ENCODE results near the gene NR3C1. TPM values are rescaled to one million over a fixed set of nuclear protein-coding genes. Genes with fewer than 3 reads are reported as not detected.

NR3C1 gene
- total RNA-seq, 1 donor from 2014 or later = 45.8 TPM

GRCh38 chr5:143311428-143311827 lies 92.1 kb downstream of the NR3C1 start:
- no peak for DNase-seq (ENCODE audit: low spot score)

DNA sequence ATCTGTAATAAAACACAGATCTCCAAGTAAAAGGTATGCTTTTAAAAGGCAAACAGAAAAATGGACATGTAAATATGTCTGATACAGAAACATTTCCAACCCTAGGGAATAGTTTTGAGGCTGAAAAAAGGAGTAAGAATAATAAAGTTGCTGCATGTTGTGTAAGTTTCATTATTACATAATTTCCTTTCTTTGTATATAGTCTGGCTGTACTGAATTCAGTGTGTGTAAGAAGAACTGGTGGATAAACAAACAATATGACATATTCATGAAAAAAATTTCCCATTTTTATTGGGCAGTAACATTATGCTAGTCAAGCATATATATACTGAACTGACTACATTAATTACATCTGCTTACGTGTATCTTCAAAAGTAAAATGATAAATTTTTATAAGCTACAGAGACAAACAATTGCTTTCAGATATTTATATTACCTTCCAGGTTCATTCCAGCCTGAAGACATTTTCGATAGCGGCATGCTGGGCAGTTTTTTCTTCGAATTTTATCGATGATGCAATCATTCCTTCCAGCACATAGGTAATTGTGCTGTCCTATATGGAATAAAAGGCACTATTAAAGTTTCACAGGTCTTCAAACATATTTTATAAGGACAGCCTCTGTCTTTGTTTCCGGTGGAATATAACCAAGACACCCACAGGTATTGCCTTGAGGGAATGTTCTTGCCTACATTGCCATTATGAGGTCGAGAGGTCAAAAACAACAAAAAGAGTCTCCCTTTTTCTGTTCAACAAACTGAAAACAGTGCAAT lies 93.6 kb downstream of the NR3C1 start:
- DNase-seq (ENCODE audit: low spot score) = no peak

GRCh38 chr5:143308731-143309130 lies 94.8 kb downstream of the NR3C1 start:
- DNase-seq (ENCODE audit: low spot score) = no peak

- no peak for DNase-seq (ENCODE audit: low spot score)
Observed at GRCh38 chr5:143306040-143306439, 97.4 kb downstream of the NR3C1 start.

- DNase-seq (ENCODE audit: low spot score) = no peak
Observed at GRCh38 chr5:143304836-143305475, 98.5 kb downstream of the NR3C1 start.

- DNase-seq (ENCODE audit: low spot score) = no peak
Observed at GRCh38 chr5:143302341-143303045, 101.0 kb downstream of the NR3C1 start.

DNA sequence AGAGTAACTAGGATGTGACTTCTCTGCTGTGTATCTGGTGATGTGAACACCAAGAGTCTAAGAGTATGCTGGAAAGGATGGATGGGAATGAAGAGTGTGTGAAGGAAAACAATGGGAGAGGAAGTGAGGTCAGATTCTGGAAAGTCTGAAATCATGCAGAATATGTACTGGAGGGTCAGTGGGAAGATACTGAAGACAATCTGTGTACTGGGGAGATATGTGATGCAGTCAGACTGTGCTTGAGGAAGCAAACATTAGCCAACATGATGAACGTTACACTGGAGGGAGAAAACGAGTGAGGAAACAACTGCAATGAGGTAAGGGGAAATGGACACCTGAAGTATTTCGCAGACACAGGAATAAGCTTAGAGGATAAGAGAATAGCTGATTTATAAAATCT lies 105.7 kb downstream of the NR3C1 start:
- DNase-seq (ENCODE audit: low spot score) = no peak

GRCh38 chr5:143290125-143290524 lies 113.4 kb downstream of the NR3C1 start:
- DNase-seq (ENCODE audit: low spot score) = no peak

DNA sequence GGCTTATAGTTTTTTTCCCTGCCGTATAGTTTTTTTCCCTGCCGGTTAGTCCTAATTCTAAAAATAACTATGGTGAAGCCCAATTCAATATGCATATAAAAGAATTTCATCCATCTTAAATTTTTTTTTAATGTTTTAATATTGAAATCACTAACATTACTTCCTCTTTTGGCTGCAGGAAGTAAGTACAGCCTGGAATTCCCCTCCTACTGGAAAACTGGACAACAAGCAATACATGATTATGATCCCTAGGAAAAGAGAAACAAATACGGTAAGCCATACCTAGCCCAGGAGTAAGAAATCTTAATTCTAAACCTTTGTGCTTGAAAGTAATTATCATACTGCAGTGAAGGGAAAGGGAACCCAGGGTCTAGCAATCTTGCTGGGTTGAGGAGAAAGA lies 119.0 kb downstream of the NR3C1 start:
- no peak for DNase-seq (ENCODE audit: low spot score)

DNA sequence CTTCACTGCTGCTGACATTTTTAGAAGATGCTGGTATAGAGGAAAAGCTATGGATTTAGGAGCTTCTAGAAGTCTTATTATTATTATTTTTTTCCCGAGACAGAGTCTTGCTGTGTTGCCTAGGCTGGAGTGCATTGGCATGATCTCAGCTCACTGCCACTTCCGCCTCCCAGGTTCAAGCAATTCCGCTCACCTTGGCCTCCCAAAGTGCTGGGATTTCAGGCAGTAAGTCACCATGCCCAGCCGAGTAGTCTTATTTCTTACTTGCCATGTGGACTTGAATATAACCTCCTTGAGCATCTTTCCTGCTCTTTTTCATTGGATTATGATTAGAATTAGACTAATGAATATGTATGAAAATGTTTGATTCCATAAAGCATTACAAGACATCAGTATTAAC lies 119.5 kb downstream of the NR3C1 start:
- DNase-seq (ENCODE audit: low spot score) = no peak

GRCh38 chr5:143281226-143281625 lies 122.3 kb downstream of the NR3C1 start:
- no peak for DNase-seq (ENCODE audit: low spot score)

DNA sequence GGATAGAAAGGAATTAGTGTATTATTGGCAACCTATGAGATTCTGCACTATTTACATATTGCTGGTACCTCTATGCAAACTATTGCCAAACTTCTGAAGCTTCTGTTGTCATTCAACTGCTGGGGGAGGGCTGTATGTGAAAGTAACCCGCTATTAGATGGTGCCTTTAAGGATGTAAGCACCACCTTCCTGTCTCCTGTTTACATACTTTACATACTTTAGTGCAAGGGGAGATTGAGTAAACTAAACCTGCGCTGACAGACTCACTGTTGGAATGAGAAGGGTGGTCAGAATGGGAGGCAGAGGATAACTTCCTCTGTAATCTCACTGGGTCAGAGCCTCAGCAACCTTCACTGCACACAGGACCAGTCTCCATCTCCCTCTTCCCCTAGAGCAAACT lies 123.8 kb downstream of the NR3C1 start:
- no peak for DNase-seq (ENCODE audit: low spot score)

GRCh38 chr5:143277536-143277935 lies 126.0 kb downstream of the NR3C1 start:
- no peak for DNase-seq (ENCODE audit: low spot score)

DNA sequence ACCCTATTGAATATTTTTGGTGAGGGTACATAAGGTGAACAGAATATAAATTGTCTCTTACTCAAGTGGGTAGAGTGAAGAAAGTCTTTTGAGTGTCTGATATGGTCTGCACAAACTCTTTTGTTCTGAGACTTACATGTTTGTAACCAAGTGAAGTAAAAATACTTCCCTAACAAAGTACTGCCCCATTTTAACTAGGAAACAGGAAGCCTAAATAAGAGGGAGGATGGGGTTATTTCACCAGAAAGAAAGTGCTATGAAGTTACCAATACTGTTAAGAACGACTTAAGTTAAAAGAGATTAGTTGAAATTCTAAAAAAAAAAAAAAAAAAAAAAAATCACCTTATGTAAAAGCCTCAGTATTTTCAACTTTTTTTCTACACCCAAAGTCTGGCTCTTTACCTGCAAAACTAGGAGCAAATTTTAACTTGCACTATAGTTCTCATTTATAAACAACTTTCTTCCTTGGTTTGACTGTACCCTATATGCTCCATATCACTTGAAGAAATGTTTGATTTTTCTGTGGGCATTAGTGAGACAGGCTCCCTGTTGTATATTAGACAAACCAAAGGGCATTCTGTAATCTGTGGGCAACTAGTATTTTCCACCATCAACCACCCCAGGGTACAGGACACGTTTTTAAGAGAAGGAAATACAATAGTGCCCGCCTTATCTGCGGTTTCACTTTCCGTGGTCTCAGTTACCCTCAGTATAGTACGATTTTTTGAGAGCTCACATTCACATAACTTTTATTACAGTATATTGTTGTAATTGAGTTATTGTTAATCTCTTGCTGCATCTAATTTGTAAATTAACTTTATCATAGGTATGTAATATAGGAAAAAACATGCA lies 127.7 kb downstream of the NR3C1 start:
- no peak for DNase-seq (ENCODE audit: low spot score)

GRCh38 chr5:143274952-143275351 lies 128.5 kb downstream of the NR3C1 start:
- no peak for DNase-seq (ENCODE audit: low spot score)

DNA sequence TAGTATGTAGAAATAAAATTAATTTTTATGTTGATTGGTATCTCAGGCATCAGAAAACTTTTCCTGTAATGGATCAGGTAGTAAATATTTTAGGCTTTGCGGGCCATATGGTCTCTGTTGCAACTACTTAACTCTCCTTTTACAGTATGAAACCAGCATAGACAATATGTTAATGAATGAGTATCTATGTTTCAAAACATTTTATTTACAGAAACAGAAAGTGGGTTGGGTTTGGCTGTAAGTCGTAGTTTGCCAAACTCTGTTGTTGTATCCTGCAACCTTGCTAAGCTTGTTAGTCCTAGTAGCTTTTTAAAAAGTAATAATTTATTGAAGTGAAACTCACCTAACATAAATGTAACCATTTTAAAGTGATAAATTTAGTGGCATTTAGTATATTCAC lies 132.1 kb downstream of the NR3C1 start:
- no peak for DNase-seq (ENCODE audit: low spot score)

- DNase-seq (ENCODE audit: low spot score) = no peak
Observed at GRCh38 chr5:143268388-143268787, 135.1 kb downstream of the NR3C1 start.

DNA sequence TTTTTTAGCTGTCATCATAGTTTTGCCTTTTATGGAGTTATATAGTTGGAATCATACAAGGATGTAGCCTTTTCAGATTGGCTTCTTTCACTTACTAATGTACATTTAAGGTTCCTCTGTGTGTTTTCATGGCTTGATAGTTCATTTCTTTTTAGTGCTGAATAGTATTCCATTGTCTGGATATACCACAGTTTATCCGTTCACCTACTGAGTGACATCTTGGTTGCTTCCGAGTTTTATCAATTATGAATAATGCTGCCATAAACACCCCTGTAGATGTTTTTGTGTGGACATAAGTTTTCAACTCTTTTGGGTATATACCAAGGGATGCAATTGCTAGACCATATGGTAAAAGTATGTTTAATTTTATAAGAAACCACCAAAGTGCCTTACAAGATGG lies 136.3 kb downstream of the NR3C1 start:
- DNase-seq (ENCODE audit: low spot score) = no peak

- DNase-seq (ENCODE audit: low spot score) = no peak
Observed at GRCh38 chr5:143265995-143266394, 137.5 kb downstream of the NR3C1 start.

- DNase-seq (ENCODE audit: low spot score) = no peak
Observed at GRCh38 chr5:143263272-143263810, 140.1 kb downstream of the NR3C1 start.

GRCh38 chr5:143262393-143263174 lies 140.9 kb downstream of the NR3C1 start:
- no peak for DNase-seq (ENCODE audit: low spot score)
